Vagina (tissue), 2 donors: ENCODE data around the gene CDX2.

Source experiments
- POLR2A ChIP-seq, 2 donors: fragments of 450-650 bp; IDR thresholded peaks; one replicate each; pipeline ENCODE4 v1.6.1; 2017; ENCODE audit warnings: antibody characterized with exemption in 2 of 2, mild to moderate bottlenecking in 2 of 2, moderate library complexity in 2 of 2
- POLR2AphosphoS5 ChIP-seq, 2 donors: sonication (generic); formaldehyde crosslinking; IDR thresholded peaks; one replicate each; pipeline ENCODE4 v1.9.0; 2017; ENCODE audit warnings: antibody characterized with exemption in 2 of 2, mild to moderate bottlenecking in 2 of 2, low read depth in 1 of 2; ENCODE audit not compliant: insufficient read depth in 1 of 2
- TF ChIP-seq, protein P1 (sequence below), 3 experiments: fragments of 450-650 bp in 2 of 3; fragments of 200-600 bp in 1 of 3; sonication (generic) in 1 of 3; IDR thresholded peaks; one replicate each; pipeline ENCODE4 v1.5.1; 2017 to 2019; ENCODE audit warnings: antibody characterized with exemption in 3 of 3, mild to moderate bottlenecking in 2 of 3, moderate library complexity in 2 of 3

DNA sequence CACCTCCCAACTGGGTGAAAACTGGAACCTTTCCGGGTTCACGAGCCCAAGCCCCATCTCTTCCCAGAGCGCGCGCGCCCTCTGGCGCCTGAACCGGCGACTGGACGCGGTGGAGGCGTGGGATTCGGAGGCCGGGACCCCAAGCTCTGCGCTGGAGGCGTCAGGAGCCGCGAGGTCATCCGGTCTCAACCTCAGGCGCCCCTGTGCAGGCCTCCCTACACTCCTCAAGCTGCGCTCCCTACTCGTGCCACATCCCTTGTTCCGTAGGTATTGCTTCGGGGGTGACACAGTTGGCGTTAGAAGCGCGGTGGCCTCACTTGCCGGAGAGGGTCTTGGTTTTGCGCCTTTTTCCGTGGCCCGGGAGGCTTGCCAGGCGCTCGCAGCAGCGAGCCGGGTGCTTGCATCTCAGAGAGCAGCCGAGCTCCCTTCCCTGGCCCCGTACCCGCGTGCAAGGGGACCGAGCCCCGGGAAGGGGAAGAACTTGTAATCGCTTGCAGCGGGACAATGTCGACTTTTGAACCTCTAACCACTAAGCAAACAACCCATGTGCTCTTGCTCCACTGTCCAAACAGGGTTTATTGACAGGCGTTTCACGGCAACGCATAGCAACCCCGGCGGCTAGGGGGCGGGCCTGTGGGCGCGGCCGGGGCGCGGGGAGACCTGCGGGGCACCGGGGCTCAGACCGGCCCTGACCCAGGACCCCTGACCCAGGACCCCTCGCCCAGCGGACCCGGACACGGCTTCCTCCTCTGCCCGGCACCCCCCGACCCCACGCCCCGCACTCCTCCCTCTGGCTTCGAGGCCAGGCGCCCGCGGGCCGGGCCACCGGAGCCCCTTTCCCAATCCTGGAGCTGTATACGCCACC is 8.5 kb downstream of the CDX2 start:
- TF ChIP-seq POLR2AphosphoS5 (IDR thresholded peaks at IDR 0.05; ENCODE audit: insufficient read depth in 1 of 2, low read depth in 1 of 2): no peak
- TF ChIP-seq POLR2A (IDR thresholded peaks at IDR 0.05): no peak
- TF ChIP-seq, protein P1, sequence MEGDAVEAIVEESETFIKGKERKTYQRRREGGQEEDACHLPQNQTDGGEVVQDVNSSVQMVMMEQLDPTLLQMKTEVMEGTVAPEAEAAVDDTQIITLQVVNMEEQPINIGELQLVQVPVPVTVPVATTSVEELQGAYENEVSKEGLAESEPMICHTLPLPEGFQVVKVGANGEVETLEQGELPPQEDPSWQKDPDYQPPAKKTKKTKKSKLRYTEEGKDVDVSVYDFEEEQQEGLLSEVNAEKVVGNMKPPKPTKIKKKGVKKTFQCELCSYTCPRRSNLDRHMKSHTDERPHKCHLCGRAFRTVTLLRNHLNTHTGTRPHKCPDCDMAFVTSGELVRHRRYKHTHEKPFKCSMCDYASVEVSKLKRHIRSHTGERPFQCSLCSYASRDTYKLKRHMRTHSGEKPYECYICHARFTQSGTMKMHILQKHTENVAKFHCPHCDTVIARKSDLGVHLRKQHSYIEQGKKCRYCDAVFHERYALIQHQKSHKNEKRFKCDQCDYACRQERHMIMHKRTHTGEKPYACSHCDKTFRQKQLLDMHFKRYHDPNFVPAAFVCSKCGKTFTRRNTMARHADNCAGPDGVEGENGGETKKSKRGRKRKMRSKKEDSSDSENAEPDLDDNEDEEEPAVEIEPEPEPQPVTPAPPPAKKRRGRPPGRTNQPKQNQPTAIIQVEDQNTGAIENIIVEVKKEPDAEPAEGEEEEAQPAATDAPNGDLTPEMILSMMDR (IDR thresholded peaks at IDR 0.05): no peak
